Mucosa of descending colon (tissue), 3 donors: ENCODE results near the gene HSD3B7. TPM values are rescaled to one million over a fixed set of nuclear protein-coding genes. Genes with fewer than 3 reads are reported as not detected.

Experiments used
- ATAC-seq: fragments of 200-7000 bp; cut with Tn5 transposase; one replicate; pipeline ENCODE4 v1.9.1; 2020; ENCODE audit warnings: mild to moderate bottlenecking, moderate library complexity
- DNase-seq, 3 donors: peaks; one replicate each; pipeline ENCODE4 v3.0.0-alpha.2; 2020
- H3K36me3 ChIP-seq: fragments of 200-600 bp; one replicate; pipeline ENCODE4 v1.8.0; 2021; ENCODE audit warnings: low read depth, mild to moderate bottlenecking
- H3K4me1 ChIP-seq: fragments of 200-600 bp; one replicate; pipeline ENCODE4 v1.8.0; 2021; ENCODE audit warnings: low read depth, mild to moderate bottlenecking
- H3K4me3 ChIP-seq: fragments of 200-600 bp; one replicate; pipeline ENCODE4 v1.8.0; 2021; ENCODE audit warnings: mild to moderate bottlenecking
- H3K9me3 ChIP-seq: fragments of 200-600 bp; one replicate; pipeline ENCODE4 v1.8.0; 2021; ENCODE audit warnings: mild to moderate bottlenecking
- intact Hi-C, 2 donors: fragments of 100-400 bp; cut with DNase I in 1 of 2; cut with micrococcal nuclease in 1 of 2; formaldehyde crosslinking; loops; one replicate each; pipeline versions ENCODE4 v1.11.0 to v1.11.1; 2022; cut with DNase I, micrococcal nuclease
- total RNA-seq, 3 donors: library from RNA; stranded (reverse); fragmentation: NEBNext Ultra II Directional in 2 of 3; extraction: Animal tissue kit (Norgen Biotek cat#: 25700) in 2 of 3; gene quantifications; one replicate each; pipeline versions ENCODE4 v1.2.1 to v1.2.4, GENCODE V29; 2021 to 2023
- TF ChIP-seq, protein P1 (sequence below): fragments of 200-600 bp; IDR thresholded peaks from one replicate; pipeline ENCODE4 v1.8.0; 2022; ENCODE audit warnings: antibody characterized with exemption, mild to moderate bottlenecking
- donor health status: DM: no; HTN: no; CAD: no; lungs with moderate emphysema.
- donor health status: DM: no; HTN: no; CAD: no.
- donor health status: DM: no; HTN: yes; CAD: no.

Gene HSD3B7
- total RNA-seq, 3 donors from 2014 or later = 16.5 to 27.7 (median 23.2) TPM

DNA sequence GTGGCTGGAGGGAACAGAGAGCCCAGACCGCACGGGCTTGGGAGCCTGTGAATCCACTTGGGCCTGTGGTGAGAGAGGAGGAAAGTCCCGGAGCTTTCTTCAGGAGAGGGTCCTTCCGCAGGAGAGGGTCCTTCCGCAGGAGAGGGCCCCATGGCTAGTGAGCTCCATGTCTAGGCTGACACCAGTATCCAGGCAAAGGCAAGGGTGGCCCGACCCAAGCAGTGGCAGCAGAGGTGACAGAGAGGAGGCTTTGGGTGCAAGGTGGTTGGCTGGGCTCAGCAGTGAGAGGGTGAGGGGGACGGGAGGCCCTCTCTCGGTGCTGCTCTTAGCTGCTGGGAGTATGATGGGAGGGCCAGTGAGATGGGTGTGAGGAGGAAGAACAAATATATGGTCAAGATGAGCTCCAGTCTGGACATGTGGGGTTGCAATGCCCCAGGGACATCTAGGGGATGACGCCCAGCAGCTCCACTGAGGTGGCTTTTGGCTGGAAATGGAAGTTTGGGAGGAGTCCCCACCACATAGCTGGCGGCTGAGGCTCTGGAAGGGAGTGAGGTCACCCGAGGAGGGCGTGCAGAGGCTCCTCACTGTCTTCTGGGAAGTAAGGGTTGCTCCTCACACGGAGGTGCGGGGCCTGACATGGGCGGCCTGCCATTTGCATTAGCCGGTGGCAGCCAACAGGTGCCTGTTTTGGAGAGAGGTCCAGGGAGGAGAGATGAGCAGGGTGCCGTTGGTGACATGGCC, 2.3 kb upstream of the HSD3B7 start:
- no peak overlapping the region for H3K4me3 ChIP-seq
- no peaks in the 10 kb centered on the region for H3K9me3 ChIP-seq
- intact Hi-C loops = loop anchor here (10.0 kb wide), 5 partner anchors 52 to 882 kb away; partner anchors contain the start of genes STX4 (in 1 of the 2), ZNF646 (in 1 of the 2), ZNF668 (in 1 of the 2) and ZNF843 (in 1 of the 2)
- no peaks in the 10 kb centered on the region for H3K36me3 ChIP-seq
- DNase-seq (no peak), ATAC-seq (no peak)
- TF ChIP-seq, protein P1, sequence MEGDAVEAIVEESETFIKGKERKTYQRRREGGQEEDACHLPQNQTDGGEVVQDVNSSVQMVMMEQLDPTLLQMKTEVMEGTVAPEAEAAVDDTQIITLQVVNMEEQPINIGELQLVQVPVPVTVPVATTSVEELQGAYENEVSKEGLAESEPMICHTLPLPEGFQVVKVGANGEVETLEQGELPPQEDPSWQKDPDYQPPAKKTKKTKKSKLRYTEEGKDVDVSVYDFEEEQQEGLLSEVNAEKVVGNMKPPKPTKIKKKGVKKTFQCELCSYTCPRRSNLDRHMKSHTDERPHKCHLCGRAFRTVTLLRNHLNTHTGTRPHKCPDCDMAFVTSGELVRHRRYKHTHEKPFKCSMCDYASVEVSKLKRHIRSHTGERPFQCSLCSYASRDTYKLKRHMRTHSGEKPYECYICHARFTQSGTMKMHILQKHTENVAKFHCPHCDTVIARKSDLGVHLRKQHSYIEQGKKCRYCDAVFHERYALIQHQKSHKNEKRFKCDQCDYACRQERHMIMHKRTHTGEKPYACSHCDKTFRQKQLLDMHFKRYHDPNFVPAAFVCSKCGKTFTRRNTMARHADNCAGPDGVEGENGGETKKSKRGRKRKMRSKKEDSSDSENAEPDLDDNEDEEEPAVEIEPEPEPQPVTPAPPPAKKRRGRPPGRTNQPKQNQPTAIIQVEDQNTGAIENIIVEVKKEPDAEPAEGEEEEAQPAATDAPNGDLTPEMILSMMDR = no peak
- peaks cover 4% of the 10 kb centered on the region for H3K4me1 ChIP-seq

DNA sequence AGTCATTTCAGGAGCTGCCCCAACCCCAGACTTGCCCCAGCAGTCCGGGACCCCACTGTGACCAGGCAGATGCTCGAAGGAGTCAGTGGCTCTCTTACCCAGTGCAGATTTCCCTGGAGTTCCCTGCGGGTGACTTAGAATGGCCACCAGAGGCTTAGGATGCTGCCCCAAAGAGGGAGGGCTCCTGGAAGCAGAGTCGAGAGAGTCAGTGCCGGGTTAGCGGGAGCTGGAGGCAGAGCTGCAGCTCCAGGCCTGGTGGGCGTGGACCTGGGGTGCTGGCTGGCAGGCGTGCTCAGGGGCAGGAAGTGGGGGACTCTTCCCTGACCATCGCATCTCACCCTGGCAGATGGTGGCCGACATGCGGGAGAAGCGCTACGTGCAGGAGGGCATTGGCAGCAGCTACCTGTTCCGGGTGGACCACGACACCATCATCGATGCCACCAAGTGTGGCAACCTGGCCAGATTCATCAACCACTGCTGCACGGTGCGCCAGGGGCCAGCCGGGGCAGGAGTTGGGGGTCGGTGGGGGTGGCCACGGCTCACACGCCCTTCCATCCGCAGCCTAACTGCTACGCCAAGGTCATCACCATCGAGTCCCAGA, 1.6 kb upstream of the HSD3B7 start:
- Histone ChIP-seq H3K36me3 (no peaks in the 10 kb centered on the region), H3K9me3 (no peaks in the 10 kb centered on the region), H3K4me3 (no peak overlapping the region), H3K4me1 (peaks cover 4% of the 10 kb centered on the region)
- DNase-seq (no peak), ATAC-seq (no peak)
- intact Hi-C loops = loop anchor here (10.0 kb wide), 5 partner anchors 51 to 881 kb away; partner anchors contain the start of genes STX4 (in 1 of the 2), ZNF646 (in 1 of the 2), ZNF668 (in 1 of the 2) and ZNF843 (in 1 of the 2)
- TF ChIP-seq, protein P1 = no peak

DNA sequence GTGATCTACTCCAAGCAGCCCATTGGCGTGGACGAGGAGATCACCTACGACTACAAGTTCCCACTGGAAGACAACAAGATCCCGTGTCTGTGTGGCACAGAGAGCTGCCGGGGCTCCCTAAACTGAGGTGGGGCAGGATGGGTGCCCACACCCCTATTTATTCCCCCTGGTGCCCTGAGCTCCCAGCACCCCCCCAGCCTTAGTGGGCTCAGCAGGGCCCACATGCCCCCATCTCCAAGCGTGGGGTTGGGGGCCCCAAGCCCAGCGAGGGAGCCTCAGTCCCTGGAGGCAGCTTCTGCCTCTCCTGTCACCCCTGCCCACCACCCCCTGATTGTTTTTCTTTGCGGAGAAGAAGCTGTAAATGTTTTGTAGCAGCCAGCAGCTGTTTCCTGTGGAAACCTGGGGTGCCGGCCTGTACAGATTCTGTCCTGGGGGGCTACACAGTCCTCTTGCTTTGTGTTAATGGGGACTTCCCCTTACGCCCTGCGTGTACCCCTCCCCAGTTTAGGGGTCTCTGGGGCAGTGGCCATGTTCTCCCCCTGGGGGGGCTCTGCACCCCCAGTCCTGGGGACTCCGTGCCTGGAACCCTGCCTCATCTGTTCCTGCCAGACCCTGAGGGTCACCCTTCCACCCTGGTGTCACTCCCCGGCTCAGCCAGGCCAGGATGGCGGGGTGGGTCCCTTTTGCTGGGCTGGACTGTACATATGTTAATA, 953 bp upstream of the HSD3B7 start:
- Histone ChIP-seq H3K36me3 (no peaks in the 10 kb centered on the region), H3K4me3 (no peak overlapping the region), H3K4me1 (peaks cover 4% of the 10 kb centered on the region), H3K9me3 (no peaks in the 10 kb centered on the region)
- ATAC-seq = no peak
- intact Hi-C loops = loop anchor here (10.0 kb wide), 5 partner anchors 51 to 881 kb away; partner anchors contain the start of genes STX4 (in 1 of the 2), ZNF646 (in 1 of the 2), ZNF668 (in 1 of the 2) and ZNF843 (in 1 of the 2)
- no peak for DNase-seq
- TF ChIP-seq, protein P1 = no peak

DNA sequence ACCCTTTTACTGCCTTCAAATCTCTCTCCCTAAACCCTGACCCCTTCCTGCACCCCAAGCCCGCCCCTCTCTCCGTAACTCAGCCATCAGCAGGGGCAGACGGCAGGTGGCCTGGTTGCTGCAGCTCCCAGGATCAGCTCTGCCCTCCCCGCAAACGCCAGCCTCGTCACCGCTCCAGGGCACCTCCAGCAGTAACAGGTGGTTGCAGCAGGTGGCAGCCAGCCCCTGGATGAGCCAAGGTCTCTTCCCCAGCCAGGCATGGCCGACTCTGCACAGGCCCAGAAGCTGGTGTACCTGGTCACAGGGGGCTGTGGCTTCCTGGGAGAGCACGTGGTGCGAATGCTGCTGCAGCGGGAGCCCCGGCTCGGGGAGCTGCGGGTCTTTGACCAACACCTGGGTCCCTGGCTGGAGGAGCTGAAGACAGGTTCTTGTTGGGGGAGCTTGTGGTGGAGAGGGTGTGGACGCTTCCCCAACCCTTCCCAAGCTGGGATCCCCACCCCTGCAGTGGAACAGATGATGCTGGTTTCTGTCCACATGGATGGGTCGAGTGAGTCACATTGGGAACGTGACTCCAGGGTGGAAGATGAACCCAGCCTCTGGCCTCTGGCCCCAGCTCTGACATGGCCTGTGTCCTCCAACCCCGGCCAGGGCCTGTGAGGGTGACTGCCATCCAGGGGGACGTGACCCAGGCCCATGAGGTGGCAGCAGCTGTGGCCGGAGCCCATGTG, 558 bp downstream of the HSD3B7 start:
- no peaks in the 10 kb centered on the region for H3K9me3 ChIP-seq
- intact Hi-C loops = loop anchor here (5.0 to 10.0 kb wide), 6 partner anchors 49 to 879 kb away; partner anchors contain the start of genes ZNF843 (in 2 of the 2), STX4 (in 1 of the 2), ZNF646 (in 1 of the 2) and ZNF668 (in 1 of the 2)
- TF ChIP-seq, protein P1 = no peak
- ATAC-seq (peak; percentile 92), DNase-seq (peak; percentile 78 to 85 (median 84))
- H3K36me3 ChIP-seq = no peaks in the 10 kb centered on the region
- H3K4me3 ChIP-seq = no peak overlapping the region
- H3K4me1 ChIP-seq = peaks cover 4% of the 10 kb centered on the region
